GM21737 (cell line): ENCODE measurements around the gene TSGA10IP.

Experiments used
- ATAC-seq: cut with Tn5 transposase; IDR thresholded peaks from one replicate; pipeline ENCODE4 v1.9.1; 2021; ENCODE audit warnings: mild to moderate bottlenecking, moderate library complexity; ENCODE audit not compliant: unreplicated experiment

TSGA10IP gene

GRCh38 chr11:66003291-66003690 is 58.0 kb downstream of the TSGA10IP start:
- no peak for ATAC-seq

- no peak for ATAC-seq
These were observed 58.9 kb downstream of the TSGA10IP start for GRCh38 chr11:66004186-66004585.

- ATAC-seq, result no peak
These were observed 61.0 kb downstream of the TSGA10IP start for GRCh38 chr11:66006134-66006890.

GRCh38 chr11:66006891-66007176 is 61.6 kb downstream of the TSGA10IP start:
- no peak for ATAC-seq

GRCh38 chr11:66007201-66007634 is 61.9 kb downstream of the TSGA10IP start:
- ATAC-seq, result no peak

- ATAC-seq, result no peak
These were observed 62.8 kb downstream of the TSGA10IP start for GRCh38 chr11:66008095-66008467.

GRCh38 chr11:66008468-66009101 is 63.3 kb downstream of the TSGA10IP start:
- ATAC-seq, result no peak
